Stimulated activated CD8-positive, alpha-beta memory T cell treated with anti-CD3 and anti-CD28 coated beads, Interleukin-4, amount 100 ng/mL, for 24 hours (primary cell): Measurements from ENCODE around the gene ZFP3.
"Not testable (repeated sequence)": the region's sequence is repeated elsewhere in the genome, so short reads cannot be mapped to it uniquely, and the experiment has no call there.

Experiments used
- DNase-seq: peaks from one replicate; pipeline ENCODE4 v3.0.0-alpha.2; 2020; ENCODE audit warnings: low read depth

Gene ZFP3

GRCh38 chr17:5078106-5079028, at the start of gene ZFP3:
TSS of gene ZFP3 (plus strand) at chr17:5078467. CDS start at chr17:5091505, 13,038 bp downstream.
- DNase-seq = peak; percentile 66

- not testable (repeated sequence) for DNase-seq
Observed at GRCh38 chr17:5030168-5030567, 48.1 kb upstream of the ZFP3 start.

DNA sequence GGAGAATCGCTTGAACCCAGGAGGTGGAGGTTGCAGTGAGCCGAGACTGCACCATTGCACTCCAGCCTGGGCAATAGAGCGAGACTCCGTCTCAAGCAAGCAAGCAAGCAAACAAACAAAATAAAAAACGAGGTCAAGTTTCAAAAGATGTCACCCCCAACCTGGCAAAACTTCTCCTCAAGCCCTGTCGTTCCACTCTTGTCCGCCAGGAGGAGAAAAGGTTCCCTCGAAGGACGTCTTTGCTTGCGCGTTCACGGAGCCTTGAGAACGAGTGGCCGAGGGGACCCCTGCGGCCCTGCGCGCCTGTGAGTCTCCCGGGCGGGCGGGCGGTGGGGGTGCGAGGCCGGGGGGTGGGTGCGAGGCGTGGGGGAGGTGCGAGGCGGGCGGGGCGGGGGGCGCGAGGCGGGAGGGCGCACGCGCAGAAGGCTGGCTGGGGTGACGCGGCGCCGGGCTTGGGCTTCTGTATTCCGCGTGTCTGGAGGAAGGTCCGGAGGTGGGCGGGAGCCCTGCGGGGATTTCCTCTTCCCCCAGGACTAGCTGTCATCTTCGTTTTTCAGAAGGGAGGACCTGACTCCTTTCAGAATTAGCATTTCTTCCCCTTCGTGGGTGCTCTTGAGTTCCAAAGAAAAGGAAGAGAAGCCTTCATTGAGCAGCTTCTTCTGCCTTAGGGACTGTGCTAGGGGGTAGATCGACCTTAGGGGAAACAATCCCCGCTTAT, 46.7 kb upstream of the ZFP3 start:
- peak; percentile 80 for DNase-seq

- no peak for DNase-seq
Observed at GRCh38 chr17:5032865-5033264, 45.4 kb upstream of the ZFP3 start.

- no peak for DNase-seq
Observed at GRCh38 chr17:5033352-5034015, 44.8 kb upstream of the ZFP3 start.

DNA sequence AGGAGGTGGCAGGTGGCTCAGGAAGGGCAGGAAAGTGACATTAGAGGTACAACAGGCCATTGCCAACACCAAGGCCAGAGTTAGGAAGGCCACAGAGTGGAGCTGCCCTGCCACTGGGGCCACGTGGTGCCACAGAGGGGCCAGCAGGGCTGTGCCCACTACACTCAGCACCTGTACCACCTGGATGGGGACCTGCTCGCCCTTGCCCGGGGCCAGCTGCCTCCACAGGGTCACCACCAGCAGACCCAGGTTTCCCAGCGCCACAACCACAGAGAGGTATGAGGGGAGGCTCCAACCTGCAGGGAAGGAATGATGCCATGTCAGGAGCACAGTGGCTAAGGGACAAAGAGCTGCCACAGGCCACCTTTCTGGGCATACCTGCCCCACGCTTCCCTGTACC, 44.2 kb upstream of the ZFP3 start:
- no peak for DNase-seq

- no peak for DNase-seq
Observed at GRCh38 chr17:5034651-5035050, 43.6 kb upstream of the ZFP3 start.

- DNase-seq = no peak
Observed at GRCh38 chr17:5035315-5035714, 43.0 kb upstream of the ZFP3 start, which contains the start of gene SLC52A1. TSS of gene SLC52A1 (minus strand) at chr17:5035426. CDS start at chr17:5034606, 820 bp downstream.

- DNase-seq = no peak
Observed at GRCh38 chr17:5042157-5043022, 35.9 kb upstream of the ZFP3 start.

- no peak for DNase-seq
Observed at GRCh38 chr17:5043524-5043923, 34.7 kb upstream of the ZFP3 start.

DNA sequence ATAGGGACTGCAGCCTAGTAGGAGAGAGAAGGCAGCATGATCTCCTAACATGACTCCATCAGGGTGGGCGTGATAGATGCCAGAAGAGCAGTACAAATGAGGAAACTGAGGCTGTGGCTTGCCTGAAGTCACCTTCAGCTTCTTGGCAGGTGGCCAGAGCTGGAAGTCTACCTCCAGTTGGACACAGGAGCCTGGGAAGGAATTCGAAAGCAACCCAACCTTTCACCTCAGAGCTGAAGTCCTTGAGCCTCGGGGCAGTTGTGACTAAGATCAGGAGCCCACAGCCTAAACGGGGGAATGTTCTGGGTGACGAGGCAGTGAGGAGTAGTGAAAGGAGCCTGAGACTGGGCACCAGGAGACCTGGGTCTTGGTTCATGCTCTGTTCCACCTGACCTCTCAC, 33.6 kb upstream of the ZFP3 start:
- no peak for DNase-seq

- DNase-seq = no peak
Observed at GRCh38 chr17:5045496-5045895, 32.8 kb upstream of the ZFP3 start.

DNA sequence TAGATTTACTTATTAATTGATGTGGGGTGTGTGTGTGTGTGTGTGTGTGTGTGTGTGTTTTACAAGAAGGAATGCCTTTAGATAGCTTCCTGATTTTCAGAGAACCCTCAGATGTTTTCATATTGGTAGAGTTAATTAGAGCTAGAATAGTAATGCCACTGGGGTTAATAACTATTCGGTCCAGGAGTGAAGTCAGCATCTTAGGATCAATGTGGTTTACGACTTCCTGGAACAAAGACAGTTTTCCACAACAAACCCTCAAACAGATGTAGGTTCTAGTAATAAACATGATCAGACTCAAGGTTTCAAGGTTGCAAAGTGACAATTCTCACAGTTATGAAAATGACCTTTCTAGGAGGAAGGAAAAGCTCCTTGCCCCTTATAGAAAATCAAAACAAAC, 30.8 kb upstream of the ZFP3 start:
- DNase-seq = no peak

DNA sequence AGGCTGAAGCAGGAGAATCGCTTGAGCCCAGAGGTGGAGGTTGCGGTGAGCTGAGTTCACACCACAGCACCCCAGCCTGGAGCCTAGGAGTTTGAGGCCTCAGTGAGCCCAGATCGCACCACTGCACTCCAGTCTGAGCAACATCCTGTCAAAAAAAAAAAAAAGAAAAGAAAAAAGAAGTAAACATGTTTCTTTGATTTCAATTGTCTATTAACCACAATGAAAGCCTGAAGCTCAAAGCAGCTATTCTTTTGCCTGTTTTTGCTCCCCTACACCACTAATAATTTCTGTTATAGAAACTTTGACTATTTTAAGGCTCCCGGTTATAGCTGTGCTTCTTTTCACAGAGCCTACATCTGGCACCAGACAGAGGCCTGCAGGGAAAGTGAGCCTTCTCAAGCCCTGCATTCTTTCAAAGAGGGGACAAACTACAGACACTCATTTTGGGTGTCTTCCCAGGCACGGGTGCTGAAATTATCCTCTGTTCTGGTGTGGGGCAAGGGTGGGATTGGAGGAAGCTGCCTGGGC, 28.9 kb upstream of the ZFP3 start:
- DNase-seq = peak; percentile 25

DNA sequence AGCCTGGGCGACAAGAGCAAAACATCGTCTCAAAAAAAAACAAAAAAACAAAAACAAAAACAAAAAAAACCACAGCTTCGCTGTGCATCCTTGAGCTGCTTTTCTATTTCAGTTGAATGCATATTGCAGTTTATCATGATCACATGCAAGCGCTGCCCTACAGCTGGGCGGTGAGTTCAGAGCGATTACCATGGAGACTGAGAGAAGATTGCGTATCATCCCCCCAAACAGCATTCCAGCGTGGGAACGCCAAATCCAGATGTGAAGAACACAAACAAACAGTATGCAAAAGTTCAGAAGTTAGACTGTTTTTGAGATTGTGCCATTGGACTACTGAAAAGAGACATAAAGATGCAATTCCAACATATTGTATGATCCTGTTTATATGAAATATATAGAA, 28.0 kb upstream of the ZFP3 start:
- DNase-seq = no peak

DNA sequence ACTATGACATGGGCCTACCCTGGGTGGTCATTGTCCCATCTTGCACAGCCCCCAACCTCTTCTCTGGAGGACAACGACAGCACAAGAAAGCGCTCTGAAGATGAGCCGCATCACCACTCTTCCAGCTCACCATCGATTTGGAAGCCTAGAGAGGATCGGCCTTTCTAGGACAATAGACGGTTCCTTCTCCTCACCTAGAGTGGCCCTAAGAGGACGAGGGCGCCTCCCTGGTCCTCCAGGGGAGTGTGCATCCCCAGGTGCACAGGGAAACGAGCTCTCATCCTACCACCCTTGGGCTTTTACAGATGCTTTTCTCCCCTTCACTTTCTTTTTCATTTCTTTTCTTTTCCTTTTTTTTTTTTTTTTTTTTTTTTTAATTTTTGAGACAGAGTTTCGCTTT, 22.7 kb upstream of the ZFP3 start:
- no peak for DNase-seq

DNA sequence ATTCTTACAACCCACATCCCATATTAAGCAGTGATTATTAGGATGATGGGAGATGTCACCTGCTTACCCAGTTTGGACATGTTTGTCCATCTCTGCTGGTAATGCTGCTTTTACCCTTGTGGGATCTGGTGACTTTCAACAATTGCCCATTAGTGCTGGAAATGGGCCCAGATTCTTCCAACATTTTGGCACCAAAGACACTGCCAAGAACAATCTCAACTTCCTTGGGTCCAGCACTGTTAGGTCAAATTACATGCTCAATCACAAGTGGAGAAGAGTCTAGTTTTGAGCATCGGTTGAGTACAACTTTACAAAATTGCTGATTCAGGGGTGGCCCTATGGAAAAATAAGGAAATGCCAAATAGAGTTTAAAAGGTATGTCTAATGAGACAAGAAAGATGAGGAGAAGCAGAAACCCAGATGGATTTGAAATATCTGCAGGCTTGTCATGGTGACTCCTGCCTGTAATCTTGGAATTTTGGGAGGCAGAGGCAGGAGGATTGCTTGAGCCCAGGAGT, 13.0 kb upstream of the ZFP3 start:
- DNase-seq = no peak

DNA sequence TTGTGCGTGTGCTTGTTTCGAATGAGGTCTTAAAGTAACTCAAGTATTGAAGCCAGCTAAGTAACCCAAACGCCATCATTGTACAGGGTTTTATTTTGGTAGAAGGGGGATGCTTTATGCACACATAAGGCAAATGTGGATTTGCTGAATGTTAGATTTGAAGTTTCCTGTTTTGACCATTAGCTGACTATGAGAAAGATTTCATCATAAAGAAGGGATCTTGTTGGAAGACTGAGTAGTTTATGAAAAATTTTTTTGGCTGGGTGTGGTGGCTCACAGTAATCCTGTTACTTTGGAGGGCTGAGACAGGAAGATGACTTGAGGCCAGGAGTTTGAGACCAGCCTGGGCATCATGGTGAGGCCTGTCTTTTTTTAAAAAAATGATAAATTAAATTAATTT, 10.0 kb upstream of the ZFP3 start:
- no peak for DNase-seq

GRCh38 chr17:5069724-5070123, 8.5 kb upstream of the ZFP3 start:
- no peak for DNase-seq

DNA sequence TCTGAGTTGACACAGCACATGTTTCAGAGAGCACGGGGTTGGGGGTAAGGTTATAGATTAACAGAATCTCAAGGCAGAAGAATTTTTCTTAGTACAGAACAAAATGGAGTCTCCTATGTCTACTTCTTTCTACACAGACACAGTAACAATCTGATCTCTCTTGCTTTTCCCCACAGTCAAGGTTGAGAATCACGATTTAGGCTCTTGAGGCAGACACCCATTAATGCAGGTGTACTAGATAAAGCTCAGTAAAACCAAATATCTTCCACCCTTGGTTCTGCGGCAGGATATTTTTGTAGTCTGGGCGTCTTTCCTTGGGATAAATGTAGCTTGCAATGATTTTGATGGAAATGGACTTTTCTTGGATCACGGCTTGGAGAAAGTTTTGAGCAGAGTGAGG, 2.8 kb upstream of the ZFP3 start:
- not testable (repeated sequence) for DNase-seq

DNA sequence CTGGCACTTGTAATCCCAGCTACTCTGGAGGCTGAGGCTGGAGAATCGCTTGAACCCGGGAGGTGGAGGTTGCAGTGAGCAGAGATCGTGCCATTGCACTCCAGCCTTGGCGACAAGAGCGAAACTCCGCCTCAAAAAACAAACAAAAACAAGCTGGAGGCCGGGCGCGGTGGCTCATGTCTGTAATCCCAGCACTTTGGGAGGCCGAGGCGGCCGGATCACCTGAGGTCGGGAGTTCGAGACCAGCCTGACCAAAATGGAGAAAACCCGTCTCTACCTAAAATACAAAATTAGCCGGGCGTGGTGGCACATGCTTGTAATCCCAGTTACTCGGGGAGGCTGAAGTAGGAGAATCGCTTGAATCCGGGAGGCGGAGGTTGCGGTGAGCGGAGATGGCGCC, 992 bp upstream of the ZFP3 start:
- DNase-seq = not testable (repeated sequence)
